Lower leg skin (tissue), 4 donors: ENCODE data around the gene CDX1. TPM values are rescaled to one million over a fixed set of nuclear protein-coding genes. Genes with fewer than 3 reads are reported as not detected.
A peak's percentile ranks its signal among the peaks of the same experiment; 100 is the strongest.

ENCODE experiments used
- DNase-seq, 2 donors: peaks; one replicate each; pipeline ENCODE4 v3.0.0-alpha.2; 2019; ENCODE audit warnings: low spot score in 2 of 2
- H3K4me3 ChIP-seq: fragments of 200-600 bp; sonication (generic); 2 replicates; pipeline ENCODE4 v1.5.1; 2017; ENCODE audit warnings: mild to moderate bottlenecking, low read depth; ENCODE audit not compliant: poor library complexity, severe bottlenecking
- POLR2A ChIP-seq, 2 donors: fragments of 450-650 bp; IDR thresholded peaks; one replicate each; pipeline ENCODE4 v1.6.1; 2016 to 2017; ENCODE audit warnings: antibody characterized with exemption in 2 of 2, mild to moderate bottlenecking in 1 of 2, moderate library complexity in 1 of 2
- WGBS, 2 donors: methylation state at CpG; one replicate each; pipeline ENCODE4 v1.1.5; 2018; 5-methylcytosine and 5-hydroxymethylcytosine counted together
- intact Hi-C: fragments of 100-400 bp; cut with DNase I; formaldehyde crosslinking; loops from one replicate; pipeline ENCODE4 v1.15.0; 2023; ENCODE audit warnings: low total_unique reads
- total RNA-seq, 4 donors: library from RNA; depleted of rRNA; stranded (reverse); fragments of >200 nt; gene quantifications; one replicate each; pipeline ENCODE4 v1.1.0, GENCODE V29; 2016
- TF ChIP-seq, protein P1 (sequence below), 3 donors: fragments of 450-650 bp; IDR thresholded peaks; one replicate each; pipeline ENCODE4 v1.5.1; 2016; ENCODE audit warnings: antibody characterized with exemption in 3 of 3, mild to moderate bottlenecking in 3 of 3, moderate library complexity in 2 of 3

CDX1 gene
- total RNA-seq, 4 donors from 2014 or later, result not detected

DNA sequence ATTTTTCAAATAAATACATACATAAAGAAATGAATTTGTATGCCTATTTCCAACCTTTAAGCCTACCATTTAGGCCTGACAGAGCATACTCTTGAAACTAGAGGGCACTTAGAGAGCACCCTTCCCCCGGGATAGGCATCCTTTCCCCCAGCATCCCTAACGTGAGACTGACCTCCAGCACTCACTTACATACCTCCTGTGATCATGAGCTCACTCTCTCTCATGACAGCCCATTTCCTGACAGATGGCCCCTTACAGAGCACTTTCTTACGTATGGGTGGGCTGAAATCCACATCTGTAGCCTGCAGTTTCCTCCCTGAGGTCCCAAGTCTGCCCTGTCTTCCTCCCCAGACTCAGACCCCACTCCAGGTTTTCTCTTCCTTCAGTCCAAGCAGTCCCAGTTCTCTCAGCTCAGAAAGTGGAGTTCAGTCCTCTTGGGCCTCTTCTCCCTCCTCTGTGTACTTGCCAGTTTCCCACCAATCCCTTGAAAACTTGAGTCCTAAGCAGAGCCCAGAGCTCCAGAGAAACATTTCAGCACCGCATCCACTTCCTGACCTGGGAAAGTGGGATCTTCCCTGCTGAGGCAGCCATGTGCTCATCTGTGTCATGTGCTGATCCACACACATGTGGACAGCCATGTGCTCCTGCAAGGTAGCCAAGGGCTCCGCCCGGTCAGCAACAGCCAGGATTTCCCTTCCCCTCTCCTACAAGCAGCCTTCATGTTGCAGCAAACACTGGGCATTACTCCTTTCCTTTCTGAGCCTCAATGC, 2.2 kb upstream of the CDX1 start:
- 41 to 51% methylated on average over 6 of the region's 6 CpGs for WGBS, 2 donors
- intact Hi-C loops, result no loop called here
- H3K4me3 ChIP-seq, result no peak overlapping the region
- peak; percentile 69 to 94 for DNase-seq
- TF ChIP-seq, protein P1, sequence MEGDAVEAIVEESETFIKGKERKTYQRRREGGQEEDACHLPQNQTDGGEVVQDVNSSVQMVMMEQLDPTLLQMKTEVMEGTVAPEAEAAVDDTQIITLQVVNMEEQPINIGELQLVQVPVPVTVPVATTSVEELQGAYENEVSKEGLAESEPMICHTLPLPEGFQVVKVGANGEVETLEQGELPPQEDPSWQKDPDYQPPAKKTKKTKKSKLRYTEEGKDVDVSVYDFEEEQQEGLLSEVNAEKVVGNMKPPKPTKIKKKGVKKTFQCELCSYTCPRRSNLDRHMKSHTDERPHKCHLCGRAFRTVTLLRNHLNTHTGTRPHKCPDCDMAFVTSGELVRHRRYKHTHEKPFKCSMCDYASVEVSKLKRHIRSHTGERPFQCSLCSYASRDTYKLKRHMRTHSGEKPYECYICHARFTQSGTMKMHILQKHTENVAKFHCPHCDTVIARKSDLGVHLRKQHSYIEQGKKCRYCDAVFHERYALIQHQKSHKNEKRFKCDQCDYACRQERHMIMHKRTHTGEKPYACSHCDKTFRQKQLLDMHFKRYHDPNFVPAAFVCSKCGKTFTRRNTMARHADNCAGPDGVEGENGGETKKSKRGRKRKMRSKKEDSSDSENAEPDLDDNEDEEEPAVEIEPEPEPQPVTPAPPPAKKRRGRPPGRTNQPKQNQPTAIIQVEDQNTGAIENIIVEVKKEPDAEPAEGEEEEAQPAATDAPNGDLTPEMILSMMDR (IDR thresholded peaks at IDR 0.05), result no peak
- TF ChIP-seq POLR2A (IDR thresholded peaks at IDR 0.05), result no peak

DNA sequence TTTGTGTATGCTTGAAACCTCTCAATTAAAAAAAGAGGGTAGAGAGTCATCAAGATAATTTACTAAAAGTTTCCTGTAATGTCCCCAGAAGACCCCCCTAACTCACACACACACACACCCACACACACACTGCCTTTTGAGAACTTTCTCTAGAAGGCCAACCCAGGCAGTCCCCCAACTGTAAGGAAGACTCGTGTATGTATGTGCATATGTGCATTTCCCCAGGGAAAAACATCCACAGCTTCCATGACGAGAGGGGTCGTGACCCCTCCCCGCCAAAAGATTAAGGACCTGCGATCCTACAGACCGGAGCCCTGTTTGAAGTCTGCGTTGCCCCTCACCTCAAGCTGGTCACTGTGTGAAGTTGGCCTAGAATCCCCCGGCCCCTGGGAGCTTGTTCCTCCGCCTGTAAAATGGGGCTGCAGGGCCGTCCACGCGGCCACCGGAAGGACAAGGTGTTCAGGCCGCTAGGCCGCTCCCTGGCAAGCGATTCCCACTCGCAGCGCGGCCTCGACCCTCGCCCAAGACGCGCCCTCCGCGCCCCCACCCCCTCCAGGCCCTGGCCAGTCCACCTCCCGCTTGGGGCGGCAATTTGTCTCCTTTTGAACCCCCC, 435 bp upstream of the CDX1 start:
- no peak for DNase-seq
- intact Hi-C loops, result no loop called here
- H3K4me3 ChIP-seq, result no peak overlapping the region
- TF ChIP-seq, protein P1 (IDR thresholded peaks at IDR 0.05), result no peak
- no peak for TF ChIP-seq POLR2A (IDR thresholded peaks at IDR 0.05)
- 68 to 69% methylated on average over 20 to 25 of the region's 27 CpGs for WGBS, 2 donors

DNA sequence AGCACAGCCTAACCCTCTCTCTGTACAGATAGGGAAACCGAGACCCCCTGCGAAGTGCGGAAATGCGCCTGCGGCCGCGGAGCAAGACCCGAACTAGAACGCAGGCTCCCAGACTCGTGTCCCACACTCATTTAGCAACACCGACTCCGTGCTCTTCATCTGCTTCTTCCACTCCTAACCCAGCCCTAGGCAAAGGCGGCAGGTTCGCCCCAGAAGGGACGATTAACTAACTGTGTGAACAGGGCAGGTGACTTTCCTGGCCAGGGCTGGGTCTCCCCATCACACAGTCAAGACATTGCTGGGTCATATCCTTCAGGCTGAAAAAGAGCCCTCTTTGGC, 903 bp downstream of the CDX1 start:
- DNase-seq, result no peak
- no peak overlapping the region for H3K4me3 ChIP-seq
- no peak for TF ChIP-seq POLR2A (IDR thresholded peaks at IDR 0.05)
- TF ChIP-seq, protein P1 (IDR thresholded peaks at IDR 0.05), result no peak
- 47 to 60% methylated on average over 15 of the region's 15 CpGs for WGBS, 2 donors
- intact Hi-C loops, result no loop called here

DNA sequence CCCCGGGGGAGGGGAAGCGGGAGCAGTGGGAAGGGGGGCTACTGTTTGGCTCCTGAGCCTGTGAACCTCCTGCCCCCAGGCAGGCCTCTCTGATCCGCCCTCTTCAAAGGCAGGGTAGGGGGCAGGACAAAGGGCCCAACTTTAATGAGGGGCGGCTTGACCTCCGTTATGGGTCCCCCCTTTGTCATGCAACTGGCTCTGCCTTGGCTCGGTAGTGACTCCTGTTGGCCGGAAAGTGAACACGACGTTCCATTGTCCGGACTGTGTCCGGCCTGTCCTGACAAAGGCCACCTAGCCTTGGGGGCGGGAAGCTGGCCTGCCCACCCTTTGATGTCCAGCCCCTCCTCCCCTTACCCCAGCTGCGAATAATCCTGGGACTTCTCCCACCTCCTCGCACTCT, 1.3 kb downstream of the CDX1 start:
- intact Hi-C loops, result no loop called here
- no peak for DNase-seq
- 83 to 87% methylated on average over 13 to 14 of the region's 14 CpGs for WGBS, 2 donors
- no peak overlapping the region for H3K4me3 ChIP-seq
- TF ChIP-seq, protein P1 (IDR thresholded peaks at IDR 0.05), result no peak
- TF ChIP-seq POLR2A (IDR thresholded peaks at IDR 0.05), result no peak

DNA sequence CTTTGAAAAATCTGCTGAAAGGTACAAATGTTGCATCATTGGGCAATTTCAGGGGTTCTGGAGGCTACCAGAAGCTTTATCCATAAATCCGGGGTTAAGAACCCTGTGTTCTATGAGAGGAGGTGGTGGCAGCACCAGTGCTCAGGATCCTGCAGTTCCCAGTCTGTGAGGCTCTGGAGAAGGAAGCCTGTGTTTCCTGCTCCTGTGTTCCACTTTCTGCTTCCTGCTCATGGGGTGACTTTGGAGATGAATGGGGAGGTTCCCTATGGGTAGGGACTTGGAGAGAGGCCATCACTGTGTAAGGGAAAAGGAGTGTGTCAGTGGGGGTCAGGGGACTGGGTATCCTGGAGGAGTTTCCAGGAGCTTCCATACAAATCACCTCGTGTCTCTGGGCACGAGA, 2.3 kb downstream of the CDX1 start:
- WGBS, 2 donors, result 33 to 39% methylated on average over 3 of the region's 3 CpGs
- DNase-seq, result no peak
- TF ChIP-seq POLR2A (IDR thresholded peaks at IDR 0.05), result no peak
- TF ChIP-seq, protein P1 (IDR thresholded peaks at IDR 0.05), result no peak
- intact Hi-C loops, result no loop called here
- H3K4me3 ChIP-seq, result no peak overlapping the region
